BJ (cell line): Measurements from ENCODE around the gene COG6. TPM values are rescaled to one million over a fixed set of nuclear protein-coding genes. Genes with fewer than 3 reads are reported as not detected.

ENCODE experiments used
- CTCF ChIA-PET: fragments of 350-600 bp; formaldehyde crosslinking; extraction: SDS; loops from one replicate; lab custom pipeline; 2021; ENCODE audit warnings: antibody characterized with exemption, inconsistent platforms; lab: Yijun Ruan, JAX
- POLR2A ChIA-PET: fragments of 300-600 bp; sonication (Branson Sonifier 250); formaldehyde crosslinking; extraction: SDS; loops from one replicate; lab custom pipeline; 2021; ENCODE audit warnings: antibody characterized with exemption; lab: Charles Lee
- DNase-seq: peaks from one replicate; pipeline ENCODE4 v3.0.0-alpha.2; 2011; ENCODE audit warnings: low read depth
- H3K27me3 ChIP-seq: 2 replicates; pipeline ENCODE4 v1.6.0; 2011; ENCODE audit warnings: low read length; ENCODE audit not compliant: control insufficient read depth, insufficient read depth
- H3K36me3 ChIP-seq: 2 replicates; pipeline ENCODE4 v1.5.1; 2011; ENCODE audit warnings: low read length; ENCODE audit not compliant: control insufficient read depth, insufficient read depth
- H3K4me3 ChIP-seq: 2 replicates; pipeline ENCODE4 v1.5.1; 2011; ENCODE audit warnings: low read depth, mild to moderate bottlenecking, control low read depth, low read length
- CTCF ChIP-seq: IDR thresholded peaks from 2 replicates; pipeline ENCODE4 v1.5.1; 2011; ENCODE audit warnings: low read depth, mild to moderate bottlenecking, control low read depth, inconsistent platforms, low read length, moderate library complexity; ENCODE audit not compliant: insufficient read depth
- polyA minus RNA-seq: library from RNA; depleted of rRNA, polyadenylated mRNA; stranded (reverse); fragments of >200 nt; gene quantifications from 2 replicates; pipeline ENCODE4 v1.2.3, GENCODE V29; 2011; rRNA and poly(A)+ RNA removed
- polyA plus RNA-seq: library from polyadenylated mRNA; depleted of rRNA; stranded (reverse); fragments of >200 nt; gene quantifications from 2 replicates; pipeline ENCODE4 v1.2.3, GENCODE V29; 2011; rRNA removed

Gene COG6
- 14.4 and 26.7 TPM in 2 replicates for polyA plus RNA-seq
- 11.2 and 12.2 TPM in 2 replicates for polyA minus RNA-seq

- H3K36me3 ChIP-seq, result no peaks in the 10 kb centered on the region
- peak; percentile 18; the same call in 1 of the 2 replicates for TF ChIP-seq CTCF
- peak within 1 kb of the TSS; percentile 96 for H3K4me3 ChIP-seq
- CTCF ChIA-PET, result interaction anchor here (1.3 kb wide), 1 partner anchor 20 kb away, joined by 3 read pairs; no protein-coding TSS in a partner anchor
- DNase-seq, result peak; percentile 24
- H3K27me3 ChIP-seq, result no peaks in the 10 kb centered on the region
- POLR2A ChIA-PET, result no interaction called here
Measured at GRCh38 chr13:39655569-39656324, at the start of gene COG6. TSS of gene COG6 (plus strand) at chr13:39655662. CDS start at chr13:39655727, 65 bp downstream.

GRCh38 chr13:39605677-39606320 is 49.7 kb upstream of the COG6 start:
- TF ChIP-seq CTCF, result no peak
- DNase-seq, result no peak
- Histone ChIP-seq H3K27me3 (peaks cover 2% of the 10 kb centered on the region), H3K4me3 (no peak overlapping the region), H3K36me3 (no peaks in the 10 kb centered on the region)
- ChIA-PET CTCF (interaction anchor here (1.6 to 3.6 kb wide), 4 partner anchors 10 to 461 kb away, joined by 4 to 13 read pairs (median 6); no protein-coding TSS in a partner anchor), POLR2A (no interaction called here)

- TF ChIP-seq CTCF, result no peak
- no peaks in the 10 kb centered on the region for H3K36me3 ChIP-seq
- CTCF ChIA-PET, result interaction anchor here (1.4 to 7.0 kb wide), 2 partner anchors 193 to 464 kb away, joined by 5 to 73 read pairs; no protein-coding TSS in a partner anchor
- POLR2A ChIA-PET, result no interaction called here
- no peak overlapping the region for H3K4me3 ChIP-seq
- no peak for DNase-seq
- H3K27me3 ChIP-seq, result peaks cover 6% of the 10 kb centered on the region
Measured at GRCh38 chr13:39607876-39608275, 47.6 kb upstream of the COG6 start.

- H3K36me3 ChIP-seq, result no peaks in the 10 kb centered on the region
- peaks cover 6% of the 10 kb centered on the region for H3K27me3 ChIP-seq
- no peak for DNase-seq
- no peak overlapping the region for H3K4me3 ChIP-seq
- peak; percentile 76 for TF ChIP-seq CTCF
- POLR2A ChIA-PET, result no interaction called here
- CTCF ChIA-PET, result interaction anchor here (0.6 to 7.0 kb wide), 59 partner anchors 10 to 564 kb away, joined by 3 to 73 read pairs (median 4); partner anchors contain the start of gene LHFPL6
Measured at GRCh38 chr13:39612023-39612637, 43.3 kb upstream of the COG6 start.
